GM23248 (cell line): ENCODE data around the gene AGXT2.

ENCODE experiments used
- EZH2 ChIP-seq: fragments of 200-600 bp; sonication (generic); IDR thresholded peaks from 2 replicates; pipeline ENCODE4 v1.6.1; 2018; ENCODE audit warnings: antibody characterized with exemption, mild to moderate bottlenecking; ENCODE audit not compliant: insufficient read depth, poor library complexity, severe bottlenecking
- EZH2phosphoT487 ChIP-seq: fragments of 200-600 bp; sonication (generic); IDR thresholded peaks from 2 replicates; pipeline ENCODE4 v1.6.1; 2018; ENCODE audit warnings: antibody characterized with exemption, moderate library complexity, mild to moderate bottlenecking, low read depth; ENCODE audit not compliant: insufficient read depth

GRCh38 chr5:35009657-35010056 lies 38.1 kb downstream of the AGXT2 start:
- TF ChIP-seq EZH2, result no peak
- no peak for TF ChIP-seq EZH2phosphoT487
